ENCODE measurements around the gene MAN1C1.
A peak's percentile ranks its signal among the peaks of the same experiment; 100 is the strongest.

- no peak for TF ChIP-seq ZNF532 (CRISPR knock-in tag; IDR thresholded peaks at IDR 0.05; ENCODE audit: borderline replicate concordance)
- no peak for TF ChIP-seq GABPB1 (CRISPR knock-in tag; IDR thresholded peaks at IDR 0.05)
- TF ChIP-seq JUN (CRISPR knock-in tag; IDR thresholded peaks at IDR 0.05), result no peak
- no peak for TF ChIP-seq CTCF (IDR thresholded peaks at IDR 0.05)
- no peak for TF ChIP-seq E2F5 (CRISPR knock-in tag; IDR thresholded peaks at IDR 0.05)
- no peak for TF ChIP-seq NR1H2 (CRISPR knock-in tag; IDR thresholded peaks at IDR 0.05)
- no peak for TF ChIP-seq TEAD4 (CRISPR knock-in tag; IDR thresholded peaks at IDR 0.05)
- no peak for TF ChIP-seq MYBL2 (CRISPR knock-in tag; IDR thresholded peaks at IDR 0.05)
- TF ChIP-seq USF2 (CRISPR knock-in tag; IDR thresholded peaks at IDR 0.05), result peak; percentile 38
- no peak for TF ChIP-seq NFYB (CRISPR knock-in tag; conservative IDR thresholded peaks at IDR 0.05; ENCODE audit: low read depth)
- no peak for TF ChIP-seq ATF3 (CRISPR knock-in tag; conservative IDR thresholded peaks at IDR 0.05)
- TF ChIP-seq MAX (CRISPR knock-in tag; IDR thresholded peaks at IDR 0.05), result peak; percentile 71; the same call in 1 of the 2 replicates
Observed at GRCh38 chr1:25695090-25695770, 78.6 kb downstream of the MAN1C1 start.

Data from WTC11 (cell line).